Keratinocyte (primary cell): ENCODE data around the gene CCT7. TPM values are rescaled to one million over a fixed set of nuclear protein-coding genes. Genes with fewer than 3 reads are reported as not detected.

Experiments used
- DNase-seq: peaks from one replicate; pipeline ENCODE4 v3.0.0-alpha.2; 2011; ENCODE audit warnings: low read depth, missing footprints, low spot score
- FAIRE-seq: peaks from 2 replicates; lab custom pipeline; 2011; peaks lifted over from hg19 to GRCh38; lab: Jason Lieb, UNC
- H2AFZ ChIP-seq: 2 replicates; pipeline ENCODE4 v1.6.0; 2012; ENCODE audit warnings: low read length, control low read depth, inconsistent platforms; ENCODE audit not compliant: control insufficient read depth
- H3K27ac ChIP-seq: 2 replicates; pipeline ENCODE4 v1.5.1; 2011; ENCODE audit warnings: low read length; ENCODE audit not compliant: control insufficient read depth, insufficient read depth
- H3K27me3 ChIP-seq: 3 replicates; pipeline ENCODE4 v1.6.0; 2011; ENCODE audit warnings: low read length; ENCODE audit not compliant: control insufficient read depth, insufficient read depth; ENCODE audit errors: extremely low read depth
- H3K36me3 ChIP-seq, 2 experiments: 2 replicates in 1 of 2; 3 replicates in 1 of 2; pipeline ENCODE4 v1.5.1; 2011; ENCODE audit warnings: low read length in 2 of 2, mild to moderate bottlenecking in 1 of 2; ENCODE audit not compliant: control insufficient read depth in 2 of 2, insufficient read depth in 2 of 2; ENCODE audit errors: extremely low read depth in 1 of 2
- H3K4me1 ChIP-seq: 3 replicates; pipeline ENCODE4 v1.5.1; 2011; ENCODE audit warnings: low read length; ENCODE audit not compliant: control insufficient read depth, insufficient read depth; ENCODE audit errors: extremely low read depth
- H3K4me2 ChIP-seq: 3 replicates; pipeline ENCODE4 v1.6.0; 2011; ENCODE audit warnings: low read depth, low read length; ENCODE audit not compliant: control insufficient read depth, insufficient read depth; ENCODE audit errors: extremely low read depth
- H3K4me3 ChIP-seq, 3 experiments: fragments of 200-600 bp in 1 of 3; sonication (generic) in 1 of 3; 2 replicates in 2 of 3; 3 replicates in 1 of 3; pipeline ENCODE4 v1.5.1; 2011 to 2016; ENCODE audit warnings: low read length in 3 of 3, mild to moderate bottlenecking in 3 of 3, control low read depth in 2 of 3, inconsistent platforms in 1 of 3, low read depth in 1 of 3, mixed read lengths in 1 of 3, mixed run types in 1 of 3, moderate library complexity in 1 of 3; ENCODE audit not compliant: control insufficient read depth in 2 of 3, insufficient read depth in 2 of 3; ENCODE audit errors: extremely low read depth in 1 of 3
- H3K79me2 ChIP-seq: 2 replicates; pipeline ENCODE4 v1.6.0; 2012; ENCODE audit warnings: low read length; ENCODE audit not compliant: control insufficient read depth, insufficient read depth
- H3K9ac ChIP-seq: 3 replicates; pipeline ENCODE4 v1.6.0; 2011; ENCODE audit warnings: low read length; ENCODE audit not compliant: control insufficient read depth, insufficient read depth; ENCODE audit errors: extremely low read depth
- H3K9me1 ChIP-seq: 3 replicates; pipeline ENCODE4 v1.6.0; 2011; ENCODE audit warnings: low read length; ENCODE audit not compliant: control insufficient read depth, insufficient read depth; ENCODE audit errors: extremely low read depth
- H3K9me3 ChIP-seq: 2 replicates; pipeline ENCODE4 v1.5.1; 2012; ENCODE audit warnings: low read depth, low read length; ENCODE audit not compliant: control insufficient read depth
- H4K20me1 ChIP-seq: 3 replicates; pipeline ENCODE4 v1.6.0; 2011; ENCODE audit warnings: low read length; ENCODE audit not compliant: control insufficient read depth, insufficient read depth; ENCODE audit errors: extremely low read depth
- CTCF ChIP-seq, 3 experiments: IDR thresholded peaks in 1 of 3; conservative IDR thresholded peaks in 1 of 3; optimal IDR thresholded peaks in 1 of 3; 2 replicates in 2 of 3; 3 replicates in 1 of 3; pipeline versions ENCODE3 to v1.5.1; 2011; ENCODE audit warnings: low read length in 3 of 3, mild to moderate bottlenecking in 3 of 3, moderate library complexity in 2 of 3, control low read depth in 1 of 3, inconsistent platforms in 1 of 3; ENCODE audit not compliant: insufficient read depth in 2 of 3; ENCODE audit errors: extremely low read depth in 1 of 3
- EZH2 ChIP-seq: IDR thresholded peaks from one replicate; pipeline ENCODE4 v1.6.1; 2012; ENCODE audit warnings: inconsistent platforms, mild to moderate bottlenecking, low read length, moderate library complexity
- dilution Hi-C: fragments of 300-500 bp; cut with MboI; formaldehyde crosslinking; loops from one replicate; pipeline ENCODE4 v1.7.0; 2020; ENCODE audit warnings: low sequenced_read_pairs; ENCODE audit not compliant: extremely low pct_ligation_motif_present
- polyA plus RNA-seq, 5 experiments: library from polyadenylated mRNA; depleted of rRNA in 3 of 5; stranded (reverse) in 3 of 5; stranded (forward) in 1 of 5; unstranded in 1 of 5; fragments of >200 nt; gene quantifications; 1 replicate in 1 of 5; 2 replicates in 3 of 5; 3 replicates in 1 of 5; pipeline versions ENCODE4 v1.2.1 to v1.2.3, GENCODE V29; 2011 to 2012; ENCODE audit warnings: missing spikeins in 2 of 5, low read depth in 1 of 5, low replicate concordance in 1 of 5

The CCT7 gene
- polyA plus RNA-seq, 1 donor (not counting 4 experiments of a cell fraction or from before 2014, with no cell fraction given), result 357 TPM

DNA sequence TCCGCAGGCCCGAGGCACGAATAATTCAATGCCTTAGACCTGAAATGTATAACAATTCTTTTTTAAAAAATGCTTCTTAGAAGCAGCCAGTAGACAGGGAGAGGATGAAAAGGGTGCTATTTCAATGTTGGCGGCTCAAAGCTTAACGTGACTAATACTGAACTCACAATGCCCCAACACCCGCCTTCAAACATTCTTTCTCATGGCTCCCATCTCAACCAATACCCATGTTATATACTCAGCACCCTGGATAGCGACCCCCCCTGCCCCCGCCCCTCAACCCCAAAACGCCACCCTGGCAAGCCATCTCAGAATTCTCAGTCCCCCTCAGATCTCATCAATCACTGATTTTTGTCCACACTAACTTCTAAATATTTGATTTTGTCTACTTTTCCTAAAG is 45.7 kb downstream of the CCT7 start:
- DNase-seq (no peak), FAIRE-seq (no peak)
- Histone ChIP-seq H3K4me3 (no peak overlapping the region), H2AFZ (no peak overlapping the region), H4K20me1 (peaks cover 2% of the 10 kb centered on the region), H3K27ac (no peak overlapping the region), H3K9ac (no peak overlapping the region), H3K4me2 (no peak overlapping the region), H3K27me3 (no peaks in the 10 kb centered on the region), H3K9me1 (peaks cover 2% of the 10 kb centered on the region), H3K9me3 (no peaks in the 10 kb centered on the region), H3K36me3 (peaks cover 0 to 5% of the 10 kb centered on the region in 2 experiments), H3K4me1 (peaks cover 7% of the 10 kb centered on the region), H3K79me2 (peaks cover 4% of the 10 kb centered on the region)
- TF ChIP-seq CTCF (optimal IDR thresholded peaks at IDR 0.05 in 1 of 3, IDR thresholded peaks at IDR 0.05 in 1 of 3, conservative IDR thresholded peaks at IDR 0.05 in 1 of 3; ENCODE audit: extremely low read depth in 1 of 3, insufficient read depth in 2 of 3, low read length in 3 of 3) (no peak), EZH2 (no peak)
- dilution Hi-C loops, result no loop called here

- dilution Hi-C loops, result no loop called here
- no peaks in the 10 kb centered on the region for H3K9me3 ChIP-seq
- peaks cover 4% of the 10 kb centered on the region for H3K79me2 ChIP-seq
- H3K4me3 ChIP-seq, result no peak overlapping the region
- FAIRE-seq (no peak), DNase-seq (no peak)
- H3K4me2 ChIP-seq, result no peak overlapping the region
- TF ChIP-seq CTCF (optimal IDR thresholded peaks at IDR 0.05 in 1 of 3, IDR thresholded peaks at IDR 0.05 in 1 of 3, conservative IDR thresholded peaks at IDR 0.05 in 1 of 3; ENCODE audit: extremely low read depth in 1 of 3, insufficient read depth in 2 of 3, low read length in 3 of 3) (no peak), EZH2 (no peak)
- H3K36me3 ChIP-seq, result peaks cover 0 to 5% of the 10 kb centered on the region in 2 experiments
- no peak overlapping the region for H2AFZ ChIP-seq
- no peak overlapping the region for H3K9ac ChIP-seq
- no peak overlapping the region for H3K27ac ChIP-seq
- peaks cover 2% of the 10 kb centered on the region for H4K20me1 ChIP-seq
- H3K9me1 ChIP-seq, result peaks cover 2% of the 10 kb centered on the region
- peaks cover 9% of the 10 kb centered on the region for H3K4me1 ChIP-seq
- peaks cover 6% of the 10 kb centered on the region for H3K27me3 ChIP-seq
These were observed 47.1 kb downstream of the CCT7 start for GRCh38 chr2:73281244-73281643.
